HG02798 (cell line): ENCODE data around the gene RPRD1A.
"Not testable (repeated sequence)": the region's sequence is repeated elsewhere in the genome, so short reads cannot be mapped to it uniquely, and the experiment has no call there.

ENCODE experiments used
- ATAC-seq: cut with Tn5 transposase; IDR thresholded peaks from one replicate; pipeline ENCODE4 v1.9.1; 2021; ENCODE audit warnings: mild to moderate bottlenecking; ENCODE audit not compliant: unreplicated experiment, poor library complexity

RPRD1A gene

GRCh38 chr18:36078751-36079529 is 11.6 kb upstream of the RPRD1A start:
- no peak for ATAC-seq

GRCh38 chr18:36077764-36078163 is 10.4 kb upstream of the RPRD1A start:
- not testable (repeated sequence) for ATAC-seq

GRCh38 chr18:36075862-36076587 is 8.7 kb upstream of the RPRD1A start:
- ATAC-seq, result no peak

GRCh38 chr18:36074435-36074834 is 7.1 kb upstream of the RPRD1A start:
- ATAC-seq, result no peak

GRCh38 chr18:36073676-36074075 is 6.3 kb upstream of the RPRD1A start:
- no peak for ATAC-seq

- ATAC-seq, result not testable (repeated sequence)
These were observed 5.0 kb upstream of the RPRD1A start for GRCh38 chr18:36072406-36072805.

GRCh38 chr18:36066686-36067054 is 689 bp downstream of the RPRD1A start:
- ATAC-seq, result no peak

- no peak for ATAC-seq
These were observed 1.4 kb downstream of the RPRD1A start for GRCh38 chr18:36066001-36066400.

GRCh38 chr18:36064809-36065079 is 2.6 kb downstream of the RPRD1A start:
- ATAC-seq, result not testable (repeated sequence)

GRCh38 chr18:36064027-36064808 is 3.1 kb downstream of the RPRD1A start:
- ATAC-seq, result no peak

- ATAC-seq, result no peak
These were observed 8.7 kb downstream of the RPRD1A start for GRCh38 chr18:36058674-36059073.

- ATAC-seq, result no peak
These were observed 15.6 kb downstream of the RPRD1A start for GRCh38 chr18:36051760-36052159.

- no peak for ATAC-seq
These were observed 16.9 kb downstream of the RPRD1A start for GRCh38 chr18:36050479-36050878.

- ATAC-seq, result no peak
These were observed 19.8 kb downstream of the RPRD1A start for GRCh38 chr18:36047521-36047920.

- ATAC-seq, result no peak
These were observed 20.5 kb downstream of the RPRD1A start for GRCh38 chr18:36046898-36047297.

- no peak for ATAC-seq
These were observed 21.9 kb downstream of the RPRD1A start for GRCh38 chr18:36045241-36045991.

- ATAC-seq, result no peak
These were observed 24.2 kb downstream of the RPRD1A start for GRCh38 chr18:36043153-36043552.

- no peak for ATAC-seq
These were observed 26.2 kb downstream of the RPRD1A start for GRCh38 chr18:36041146-36041545.

- no peak for ATAC-seq
These were observed 29.2 kb downstream of the RPRD1A start for GRCh38 chr18:36038102-36038663.

GRCh38 chr18:36035253-36035652 is 32.1 kb downstream of the RPRD1A start:
- no peak for ATAC-seq
